SIG-M5 treated with dmso at 0.1 percent for 504 hours (cell line): ENCODE results near the gene AXDND1.
A peak's percentile ranks its signal among the peaks of the same experiment; 100 is the strongest.
"Not testable (repeated sequence)": the region's sequence is repeated elsewhere in the genome, so short reads cannot be mapped to it uniquely, and the experiment has no call there.

ENCODE experiments used
- DNase-seq: peaks from one replicate; lab custom pipeline; 2025; ENCODE audit not compliant: unreplicated experiment; lab: John Stamatoyannopoulos, UW

AXDND1 gene

DNA sequence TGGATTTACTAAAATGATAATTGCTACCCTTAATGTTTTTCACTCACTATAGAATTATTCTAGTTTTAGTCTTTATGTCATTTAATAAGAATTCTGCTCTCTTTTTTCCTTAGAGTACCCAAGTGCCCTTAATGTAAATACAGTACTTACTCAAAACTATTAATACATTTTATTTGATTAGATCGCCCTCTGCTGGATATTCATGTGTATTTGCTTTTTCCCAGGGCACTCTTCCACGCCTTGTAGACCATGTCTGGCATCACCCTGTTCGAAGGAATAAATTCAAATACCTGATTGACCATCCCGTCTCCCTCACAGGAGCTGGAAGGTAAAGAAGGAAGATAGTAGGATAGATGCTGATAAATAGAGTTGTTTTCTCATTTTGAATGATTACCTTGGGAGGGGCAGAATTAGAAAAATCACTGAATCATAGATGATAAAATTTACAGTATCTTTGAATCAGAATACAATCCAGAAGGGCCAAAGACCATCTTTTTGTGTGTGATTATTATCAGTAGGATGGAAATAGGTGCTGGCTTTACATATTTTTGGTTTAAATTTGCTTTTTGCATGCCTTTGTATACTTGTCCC lies 4.1 kb downstream of the AXDND1 start:
- DNase-seq, result peak; percentile 94

DNA sequence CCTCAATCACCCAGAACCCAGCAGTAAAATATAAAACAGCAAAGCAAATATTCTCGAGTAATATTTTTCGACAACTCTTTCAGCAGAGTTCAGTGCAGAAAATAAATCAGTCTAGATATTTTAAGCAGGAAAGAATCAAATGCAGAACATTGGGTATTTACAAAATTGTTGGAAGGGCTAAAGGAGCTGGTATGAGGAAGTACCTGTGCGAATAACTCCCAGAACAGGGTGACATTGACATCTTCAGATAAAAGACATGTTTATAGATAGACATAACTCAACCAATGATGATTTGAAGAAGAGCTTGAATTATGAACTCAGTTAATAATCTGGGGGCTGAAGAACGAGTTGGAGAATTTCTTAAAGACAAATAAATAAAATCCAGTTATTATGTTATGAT lies 6.4 kb downstream of the AXDND1 start:
- no peak for DNase-seq

- no peak for DNase-seq
These were observed 10.5 kb downstream of the AXDND1 start for GRCh38 chr1:179376223-179376622.

GRCh38 chr1:179380299-179380698 lies 14.5 kb downstream of the AXDND1 start:
- DNase-seq, result no peak

DNA sequence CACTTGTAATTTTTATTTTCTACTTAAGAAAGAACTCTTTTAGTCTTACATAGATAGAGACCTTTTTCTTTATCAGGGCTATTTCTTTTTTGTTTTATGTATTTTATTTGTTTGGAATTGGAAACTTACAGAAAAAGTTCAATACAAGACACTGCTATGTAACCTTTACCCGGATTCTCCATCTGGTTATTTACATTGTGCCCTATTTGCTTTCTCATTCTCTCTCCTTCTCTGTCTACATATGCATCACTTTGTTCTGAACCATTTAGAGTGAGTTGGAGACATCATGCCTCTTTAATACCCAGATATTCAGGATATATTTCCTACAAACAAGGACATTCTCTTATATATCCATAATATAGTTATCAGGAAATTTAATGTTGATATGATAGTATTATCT lies 18.3 kb downstream of the AXDND1 start:
- no peak for DNase-seq

DNA sequence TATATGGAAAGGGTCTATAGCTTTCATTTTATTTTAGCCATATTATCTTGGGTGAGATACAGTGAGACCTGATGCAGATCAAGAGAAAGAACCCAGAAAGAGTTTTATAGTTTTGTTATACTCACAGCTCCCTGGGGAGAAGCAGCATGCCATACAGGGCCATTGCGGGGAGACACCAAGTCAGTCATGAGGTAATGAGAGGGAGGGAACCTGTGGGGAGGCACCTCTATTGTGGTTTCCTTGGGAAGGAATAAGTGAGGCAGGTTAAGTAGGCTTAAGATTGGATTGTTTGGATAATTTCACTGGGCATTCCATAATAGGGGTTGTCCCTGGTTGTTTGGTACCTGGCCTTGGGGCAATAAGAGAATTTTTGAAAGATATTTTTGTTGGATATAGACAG lies 19.7 kb downstream of the AXDND1 start:
- no peak for DNase-seq

GRCh38 chr1:179393721-179394120 lies 27.9 kb downstream of the AXDND1 start:
- no peak for DNase-seq

GRCh38 chr1:179399399-179399798 lies 33.6 kb downstream of the AXDND1 start:
- DNase-seq, result not testable (repeated sequence)

- DNase-seq, result not testable (repeated sequence)
These were observed 52.0 kb downstream of the AXDND1 start for GRCh38 chr1:179417760-179418159.

- DNase-seq, result not testable (repeated sequence)
These were observed 52.9 kb downstream of the AXDND1 start for GRCh38 chr1:179418706-179419105.

GRCh38 chr1:179424610-179425009 lies 58.8 kb downstream of the AXDND1 start:
- DNase-seq, result no peak

DNA sequence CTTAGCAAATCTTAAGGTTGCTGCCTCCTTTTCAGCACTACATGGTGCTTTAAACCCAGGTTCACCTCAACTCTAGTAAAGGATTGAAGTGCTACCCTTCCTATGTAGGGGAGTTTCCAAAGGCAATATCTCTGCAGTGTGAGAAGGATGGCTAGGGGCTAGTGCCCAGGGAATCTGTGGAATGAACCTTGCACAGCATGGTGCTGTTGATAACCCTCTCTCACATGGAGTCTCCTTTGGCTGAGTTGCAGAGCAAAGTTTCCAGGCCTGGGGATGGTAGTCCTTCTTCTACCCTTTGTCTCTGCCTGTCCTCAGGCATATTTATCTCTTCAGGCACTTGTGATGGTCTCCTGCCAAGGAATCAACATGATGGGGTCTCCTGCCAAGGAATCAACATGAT lies 59.4 kb downstream of the AXDND1 start:
- DNase-seq, result no peak

- no peak for DNase-seq
These were observed 71.4 kb downstream of the AXDND1 start for GRCh38 chr1:179437171-179437570.

DNA sequence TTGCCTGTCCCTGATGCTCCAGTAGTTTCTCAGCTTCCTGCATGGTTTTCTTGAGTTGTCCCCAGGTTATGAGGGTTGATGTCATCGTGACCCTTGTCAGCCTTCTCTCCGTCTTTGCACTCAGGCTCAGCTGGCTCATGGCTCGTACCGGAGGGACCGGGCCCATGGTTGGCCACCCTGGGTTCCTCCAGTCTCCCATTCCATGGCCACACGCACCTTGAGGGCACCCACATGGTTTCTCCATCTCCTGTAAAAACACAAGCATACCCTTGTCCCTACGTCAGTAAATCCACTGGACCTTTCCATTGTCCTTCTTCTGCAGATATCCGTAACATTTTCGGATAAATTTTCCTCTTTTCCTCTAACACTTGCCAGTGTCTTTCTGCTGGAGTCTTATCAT lies 73.9 kb downstream of the AXDND1 start:
- DNase-seq, result not testable (repeated sequence)

DNA sequence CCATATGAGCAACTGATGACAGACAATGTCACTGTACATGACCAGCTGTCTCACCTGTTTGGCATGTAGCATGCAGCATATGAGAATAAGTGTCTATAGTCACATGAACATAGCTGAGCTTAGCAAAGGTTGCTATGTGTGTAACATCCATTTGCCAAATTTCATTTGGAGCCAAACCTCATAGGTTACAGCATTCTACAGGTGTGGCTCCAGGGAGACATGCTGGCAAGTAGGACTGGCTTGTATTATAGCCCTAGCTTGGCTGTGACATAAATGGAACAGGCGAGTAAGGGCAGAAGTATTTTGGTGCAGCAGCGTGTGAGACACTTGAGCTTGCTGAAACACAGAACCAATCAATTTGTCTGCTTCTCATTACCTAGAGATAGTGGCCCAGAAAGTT lies 74.5 kb downstream of the AXDND1 start:
- not testable (repeated sequence) for DNase-seq

GRCh38 chr1:179440971-179441370 lies 75.2 kb downstream of the AXDND1 start:
- DNase-seq, result no peak

- DNase-seq, result no peak
These were observed 75.7 kb downstream of the AXDND1 start for GRCh38 chr1:179441501-179441900.

DNA sequence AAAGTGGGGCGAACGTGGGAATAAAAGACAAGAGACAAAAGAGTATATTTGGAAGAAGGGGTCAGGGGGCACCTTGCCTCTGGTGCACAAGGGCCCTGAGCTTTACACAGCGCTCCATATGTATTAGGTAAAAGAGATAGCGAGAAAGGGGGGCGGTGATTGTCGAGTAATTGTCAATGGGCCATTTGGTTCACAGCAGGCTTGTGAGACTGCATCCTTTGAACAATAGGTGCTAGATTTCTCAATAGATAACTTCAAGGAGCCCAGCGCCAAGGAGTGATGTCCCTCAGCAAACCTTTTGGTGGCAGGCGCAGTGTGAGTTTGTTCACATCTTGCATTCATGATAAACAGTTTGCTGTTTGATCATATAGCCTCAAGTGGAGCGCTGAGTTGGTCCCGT lies 77.1 kb downstream of the AXDND1 start:
- not testable (repeated sequence) for DNase-seq

- DNase-seq, result no peak
These were observed 79.8 kb downstream of the AXDND1 start for GRCh38 chr1:179445593-179445992.

- DNase-seq, result peak; percentile 43
These were observed 81.7 kb downstream of the AXDND1 start for GRCh38 chr1:179447489-179447888.

DNA sequence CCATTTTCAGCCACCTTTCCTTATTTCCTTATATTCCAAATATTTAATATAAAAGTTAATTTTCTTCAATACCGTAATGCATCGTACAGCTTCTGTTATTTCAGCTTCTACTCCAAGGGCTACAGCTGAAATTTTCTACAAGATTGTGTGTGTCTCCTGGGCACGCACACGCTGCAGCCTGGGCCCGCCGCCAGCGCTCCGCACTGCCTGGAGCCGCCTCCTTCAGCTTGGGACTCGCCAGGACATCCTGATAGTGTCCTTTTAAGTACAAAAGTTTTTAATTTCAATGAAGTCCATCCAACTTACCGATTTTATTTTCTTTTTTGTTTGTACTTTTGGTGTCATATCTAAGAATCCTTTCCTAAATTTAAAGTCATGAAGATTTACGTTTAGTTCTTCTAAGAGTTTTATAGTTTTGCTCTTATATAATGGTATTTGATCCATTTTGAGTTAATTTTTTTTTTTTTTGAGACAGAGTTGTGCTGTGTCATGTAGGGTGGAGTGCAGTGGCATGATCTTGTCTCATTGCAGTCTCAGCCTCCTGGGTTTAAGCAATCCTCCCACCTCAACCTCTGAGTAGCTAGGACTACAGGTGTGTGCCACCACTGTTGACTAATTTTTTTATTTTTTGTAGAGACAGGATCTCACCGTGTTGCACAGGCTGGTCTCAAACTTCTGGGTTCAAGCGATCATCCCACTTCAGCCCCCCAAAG lies 82.8 kb downstream of the AXDND1 start:
- no peak for DNase-seq

GRCh38 chr1:179459606-179460206 lies 93.9 kb downstream of the AXDND1 start:
- not testable (repeated sequence) for DNase-seq
